H9 (cell line): ENCODE measurements around the gene RNF13. TPM values are rescaled to one million over a fixed set of nuclear protein-coding genes. Genes with fewer than 3 reads are reported as not detected.

Experiments used
- DNase-seq: peaks from one replicate; pipeline ENCODE4 v3.0.0-alpha.2; 2017
- H2AFZ ChIP-seq: one replicate; pipeline ENCODE4 v1.6.1; 2013; ENCODE audit warnings: mild to moderate bottlenecking, low read length, control low read depth, moderate library complexity
- H2AK5ac ChIP-seq: 2 replicates; pipeline ENCODE4 v1.6.1; 2013; ENCODE audit warnings: low read length, control low read depth, mixed read lengths; ENCODE audit not compliant: insufficient read length
- H2BK120ac ChIP-seq: one replicate; pipeline ENCODE4 v1.6.1; 2013; ENCODE audit warnings: low read depth, mild to moderate bottlenecking, low read length, control low read depth, inconsistent platforms; ENCODE audit not compliant: poor library complexity, severe bottlenecking
- H2BK12ac ChIP-seq: 2 replicates; pipeline ENCODE4 v1.6.1; 2013; ENCODE audit warnings: low read length, control low read depth, mixed read lengths, low read depth; ENCODE audit not compliant: insufficient read length
- H2BK15ac ChIP-seq: 2 replicates; pipeline ENCODE4 v1.6.1; 2013; ENCODE audit warnings: low read depth, low read length, control low read depth
- H2BK20ac ChIP-seq: one replicate; pipeline ENCODE4 v1.6.1; 2013; ENCODE audit warnings: low read depth, mild to moderate bottlenecking, low read length, control low read depth, inconsistent platforms; ENCODE audit not compliant: poor library complexity, severe bottlenecking
- H2BK5ac ChIP-seq: 2 replicates; pipeline ENCODE4 v1.6.1; 2013; ENCODE audit warnings: low read length, control low read depth, mixed read lengths; ENCODE audit not compliant: insufficient read length
- H3K14ac ChIP-seq: 2 replicates; pipeline ENCODE4 v1.6.1; 2013; ENCODE audit warnings: low read length, control low read depth; ENCODE audit not compliant: insufficient read depth
- H3K18ac ChIP-seq: 2 replicates; pipeline ENCODE4 v1.6.1; 2013; ENCODE audit warnings: low read depth, mild to moderate bottlenecking, mixed read lengths, low read length, control low read depth; ENCODE audit not compliant: insufficient read length
- H3K23ac ChIP-seq: 2 replicates; pipeline ENCODE4 v1.6.1; 2013; ENCODE audit warnings: low read length, control low read depth, mixed read lengths, low read depth; ENCODE audit not compliant: insufficient read length
- H3K23me2 ChIP-seq: 2 replicates; pipeline ENCODE4 v1.6.1; 2013; ENCODE audit warnings: low read depth, mild to moderate bottlenecking, mixed read lengths, low read length, control low read depth; ENCODE audit not compliant: insufficient read length, poor library complexity, severe bottlenecking
- H3K27ac ChIP-seq: 2 replicates; pipeline ENCODE4 v1.5.1; 2013; ENCODE audit warnings: low read length, control low read depth, mixed read lengths, low read depth; ENCODE audit not compliant: insufficient read length
- H3K27me3 ChIP-seq: 2 replicates; pipeline ENCODE4 v1.6.1; 2013; ENCODE audit warnings: low read length, control low read depth, inconsistent platforms; ENCODE audit not compliant: insufficient read depth
- H3K4ac ChIP-seq: 2 replicates; pipeline ENCODE4 v1.6.1; 2013; ENCODE audit warnings: low read depth, mild to moderate bottlenecking, control low read depth, inconsistent platforms, low read length, moderate library complexity
- H3K4me1 ChIP-seq: 2 replicates; pipeline ENCODE4 v1.6.1; 2013; ENCODE audit warnings: low read length, control low read depth, inconsistent platforms; ENCODE audit not compliant: insufficient read depth
- H3K4me2 ChIP-seq: 2 replicates; pipeline ENCODE4 v1.6.1; 2013; ENCODE audit warnings: low read length, control low read depth, mixed read lengths; ENCODE audit not compliant: insufficient read length, insufficient read depth
- H3K56ac ChIP-seq: 2 replicates; pipeline ENCODE4 v1.6.1; 2013; ENCODE audit warnings: low read depth, mild to moderate bottlenecking, mixed read lengths, low read length, control low read depth; ENCODE audit not compliant: insufficient read length
- H3K79me1 ChIP-seq: 2 replicates; pipeline ENCODE4 v1.6.1; 2013; ENCODE audit warnings: low read depth, mild to moderate bottlenecking, moderate library complexity, low read length, control low read depth, inconsistent platforms; ENCODE audit not compliant: insufficient read depth, poor library complexity, severe bottlenecking
- H3K79me2 ChIP-seq: 2 replicates; pipeline ENCODE4 v1.6.1; 2013; ENCODE audit warnings: low read length, control low read depth, inconsistent platforms; ENCODE audit not compliant: insufficient read depth
- H3K9ac ChIP-seq: 2 replicates; pipeline ENCODE4 v1.6.1; 2013; ENCODE audit warnings: low read length, control low read depth, mixed read lengths; ENCODE audit not compliant: insufficient read length; ENCODE audit errors: extremely low read depth
- H3K9me3 ChIP-seq: one replicate; pipeline ENCODE4 v1.6.1; 2013; ENCODE audit warnings: low read depth, low read length, inconsistent platforms; ENCODE audit not compliant: control insufficient read depth
- H3T11ph ChIP-seq: one replicate; pipeline ENCODE4 v1.6.1; 2013; ENCODE audit warnings: mild to moderate bottlenecking, low read length, control low read depth, inconsistent platforms
- H4K20me1 ChIP-seq: one replicate; pipeline ENCODE4 v1.6.1; 2013; ENCODE audit not compliant: control insufficient read depth, insufficient read length, insufficient read depth
- H4K5ac ChIP-seq: 2 replicates; pipeline ENCODE4 v1.6.1; 2013; ENCODE audit warnings: low read depth, mild to moderate bottlenecking, mixed read lengths, low read length, control low read depth; ENCODE audit not compliant: insufficient read length
- H4K8ac ChIP-seq: replicated peaks from 2 replicates; pipeline ENCODE4 v1.6.1; 2013; ENCODE audit warnings: low read length, control low read depth, mixed read lengths, low read depth; ENCODE audit not compliant: insufficient read length
- H4K91ac ChIP-seq: 2 replicates; pipeline ENCODE4 v1.6.1; 2013; ENCODE audit warnings: low read depth, mild to moderate bottlenecking, moderate library complexity, mixed read lengths, low read length, control low read depth; ENCODE audit not compliant: insufficient read length
- H3K27ac Mint-ChIP-seq, 3 experiments: 2 replicates in 2 of 3; 3 replicates in 1 of 3; pipeline ENCODE4 v1.8.0; 2020 to 2021; ENCODE audit warnings: mixed read lengths in 3 of 3, mild to moderate bottlenecking in 1 of 3, moderate library complexity in 1 of 3
- H3K27me3 Mint-ChIP-seq: 2 replicates; pipeline ENCODE4 v1.8.0; 2021; ENCODE audit warnings: low read depth, mild to moderate bottlenecking, moderate library complexity, mixed read lengths
- H3K36me3 Mint-ChIP-seq, 3 experiments: 2 replicates in 2 of 3; 3 replicates in 1 of 3; pipeline ENCODE4 v1.8.0; 2020 to 2021; ENCODE audit warnings: low read depth in 3 of 3, mixed read lengths in 3 of 3; ENCODE audit not compliant: insufficient read depth in 1 of 3
- H3K4me1 Mint-ChIP-seq, 2 experiments: 2 replicates each; pipeline ENCODE4 v1.8.0; 2020; ENCODE audit warnings: mixed read lengths in 2 of 2
- H3K4me3 Mint-ChIP-seq, 2 experiments: 2 replicates in 1 of 2; 3 replicates in 1 of 2; pipeline ENCODE4 v1.8.0; 2020 to 2021; ENCODE audit warnings: mild to moderate bottlenecking in 2 of 2, mixed read lengths in 2 of 2, moderate library complexity in 1 of 2
- H3K9me3 Mint-ChIP-seq, 2 experiments: 2 replicates in 1 of 2; 3 replicates in 1 of 2; pipeline ENCODE4 v1.8.0; 2020; ENCODE audit warnings: mild to moderate bottlenecking in 2 of 2, mixed read lengths in 2 of 2, moderate library complexity in 1 of 2
- WGBS: extraction: QIAGEN DNeasy Blood & Tissue Kit; methylation state at CpG from one replicate; pipeline ENCODE4 v1.1.7; 2013; ENCODE audit warnings: missing lambda C conversion rate, low lambda C conversion rate, mixed read lengths; ENCODE audit not compliant: insufficient read length; ENCODE audit errors: extremely low coverage; 5-methylcytosine and 5-hydroxymethylcytosine counted together
- total RNA-seq: library from RNA; stranded (reverse); gene quantifications from 2 replicates; pipeline ENCODE4 v1.2.1, GENCODE V29; 2021
- TF ChIP-seq, protein P1 (sequence below): fragments of 200-600 bp; sonication (generic); conservative IDR thresholded peaks from 3 replicates; pipeline ENCODE4 v1.8.0; 2021; ENCODE audit warnings: antibody characterized with exemption, mild to moderate bottlenecking

Gene RNF13
- total RNA-seq, 1 experiment from 2014 or later = 23.4 TPM

GRCh38 chr3:149871855-149872254 lies 58.8 kb downstream of the RNF13 start:
- H3K79me2 ChIP-seq = no peaks in the 10 kb centered on the region
- H3K4me1 ChIP-seq = peaks cover 4% of the 10 kb centered on the region; the same call in 1 of the 2 replicates
- no peak overlapping the region for H3K27ac ChIP-seq
- H4K91ac ChIP-seq = no peak overlapping the region
- H2BK15ac ChIP-seq = no peak overlapping the region
- no peak overlapping the region for H3K4me2 ChIP-seq
- WGBS = no CpG with 5 or more reads among the region's 3 CpGs
- H4K8ac ChIP-seq = no peak overlapping the region
- no peak overlapping the region for H2BK12ac ChIP-seq
- H3K4ac ChIP-seq = no peak overlapping the region
- H2AK5ac ChIP-seq = no peak overlapping the region
- H2BK5ac ChIP-seq = no peak overlapping the region
- no peak overlapping the region for H3K23ac ChIP-seq
- H3K14ac ChIP-seq = no peak overlapping the region
- no peaks in the 10 kb centered on the region for H3K79me1 ChIP-seq
- H3K18ac ChIP-seq = no peak overlapping the region
- Mint-ChIP-seq H3K27ac (no peak overlapping the region), H3K36me3 (peaks cover 15 to 27% (median 17%) of the 10 kb centered on the region in 3 experiments), H3K9me3 (peaks cover 14 to 20% of the 10 kb centered on the region in 2 experiments; a peak in 4 of 5 replicates), H3K27me3 (no peaks in the 10 kb centered on the region), H3K4me3 (no peak overlapping the region), H3K4me1 (peaks cover 9 to 11% of the 10 kb centered on the region in 2 experiments)
- no peak overlapping the region for H3K9ac ChIP-seq
- TF ChIP-seq, protein P1, sequence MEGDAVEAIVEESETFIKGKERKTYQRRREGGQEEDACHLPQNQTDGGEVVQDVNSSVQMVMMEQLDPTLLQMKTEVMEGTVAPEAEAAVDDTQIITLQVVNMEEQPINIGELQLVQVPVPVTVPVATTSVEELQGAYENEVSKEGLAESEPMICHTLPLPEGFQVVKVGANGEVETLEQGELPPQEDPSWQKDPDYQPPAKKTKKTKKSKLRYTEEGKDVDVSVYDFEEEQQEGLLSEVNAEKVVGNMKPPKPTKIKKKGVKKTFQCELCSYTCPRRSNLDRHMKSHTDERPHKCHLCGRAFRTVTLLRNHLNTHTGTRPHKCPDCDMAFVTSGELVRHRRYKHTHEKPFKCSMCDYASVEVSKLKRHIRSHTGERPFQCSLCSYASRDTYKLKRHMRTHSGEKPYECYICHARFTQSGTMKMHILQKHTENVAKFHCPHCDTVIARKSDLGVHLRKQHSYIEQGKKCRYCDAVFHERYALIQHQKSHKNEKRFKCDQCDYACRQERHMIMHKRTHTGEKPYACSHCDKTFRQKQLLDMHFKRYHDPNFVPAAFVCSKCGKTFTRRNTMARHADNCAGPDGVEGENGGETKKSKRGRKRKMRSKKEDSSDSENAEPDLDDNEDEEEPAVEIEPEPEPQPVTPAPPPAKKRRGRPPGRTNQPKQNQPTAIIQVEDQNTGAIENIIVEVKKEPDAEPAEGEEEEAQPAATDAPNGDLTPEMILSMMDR = no peak
- H2AFZ ChIP-seq = no peak overlapping the region
- no peak for DNase-seq
- no peak overlapping the region for H4K5ac ChIP-seq
- no peak overlapping the region for H3T11ph ChIP-seq
- H2BK20ac ChIP-seq = no peak overlapping the region
- no peak overlapping the region for H3K56ac ChIP-seq
- no peaks in the 10 kb centered on the region for H3K23me2 ChIP-seq
- no peaks in the 10 kb centered on the region for H4K20me1 ChIP-seq
- no peak overlapping the region for H2BK120ac ChIP-seq
- H3K27me3 ChIP-seq = no peaks in the 10 kb centered on the region
- no peaks in the 10 kb centered on the region for H3K9me3 ChIP-seq
